ENCODE measurements around the gene ERN1. TPM values are rescaled to one million over a fixed set of nuclear protein-coding genes. Genes with fewer than 3 reads are reported as not detected.

ERN1 gene
- total RNA-seq, 1 donor from 2014 or later, result 52.6 TPM

GRCh38 chr17:64148699-64149098, 18.8 kb upstream of the ERN1 start:
- Histone ChIP-seq H3K4me1 (peaks cover 43% of the 10 kb centered on the region), H3K9me3 (no peaks in the 10 kb centered on the region), H3K4me3 (no peak overlapping the region), H3K27ac (peak overlapping the region; percentile 98), H3K36me3 (peaks cover 25% of the 10 kb centered on the region), H3K27me3 (no peaks in the 10 kb centered on the region)
- no peak for TF ChIP-seq CTCF (IDR thresholded peaks at IDR 0.05)
- ATAC-seq (no peak), DNase-seq (no peak)
- intact Hi-C loops (cut with DNase I), result no loop called here

DNA sequence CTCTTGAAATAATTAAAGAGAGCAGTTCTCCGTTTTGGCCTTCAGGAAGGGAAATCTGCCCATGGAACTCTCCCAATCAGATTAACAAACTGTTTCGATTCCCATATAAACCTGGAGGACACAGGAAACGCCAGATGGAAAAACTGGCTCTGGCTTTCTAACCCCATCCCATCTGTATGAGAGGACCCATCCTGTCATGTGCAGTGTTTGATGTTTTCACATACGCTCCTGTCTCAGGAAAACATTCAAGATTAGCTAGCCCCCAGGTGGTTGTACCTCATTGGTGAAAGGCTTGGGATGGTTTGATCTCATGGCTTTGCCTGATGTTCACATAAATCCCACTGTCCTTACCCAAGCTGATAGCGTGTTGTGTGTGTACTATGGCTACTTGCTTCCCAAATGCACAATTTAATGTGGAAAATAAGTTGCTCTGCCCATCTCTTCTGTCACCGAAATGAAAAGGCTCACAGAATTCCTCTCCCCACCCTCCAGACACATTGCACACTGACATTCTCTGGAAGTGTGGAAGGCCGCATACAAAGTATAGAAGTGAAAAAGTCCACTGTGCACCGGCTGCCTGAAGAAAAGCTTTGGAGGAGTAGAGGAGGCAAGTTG, 18.2 kb upstream of the ERN1 start:
- intact Hi-C loops (cut with DNase I), result no loop called here
- Histone ChIP-seq H3K9me3 (no peaks in the 10 kb centered on the region), H3K27ac (peak overlapping the region; percentile 98), H3K4me1 (peaks cover 37% of the 10 kb centered on the region), H3K4me3 (no peak overlapping the region), H3K36me3 (peaks cover 25% of the 10 kb centered on the region), H3K27me3 (no peaks in the 10 kb centered on the region)
- DNase-seq (no peak), ATAC-seq (no peak)
- no peak for TF ChIP-seq CTCF (IDR thresholded peaks at IDR 0.05)

DNA sequence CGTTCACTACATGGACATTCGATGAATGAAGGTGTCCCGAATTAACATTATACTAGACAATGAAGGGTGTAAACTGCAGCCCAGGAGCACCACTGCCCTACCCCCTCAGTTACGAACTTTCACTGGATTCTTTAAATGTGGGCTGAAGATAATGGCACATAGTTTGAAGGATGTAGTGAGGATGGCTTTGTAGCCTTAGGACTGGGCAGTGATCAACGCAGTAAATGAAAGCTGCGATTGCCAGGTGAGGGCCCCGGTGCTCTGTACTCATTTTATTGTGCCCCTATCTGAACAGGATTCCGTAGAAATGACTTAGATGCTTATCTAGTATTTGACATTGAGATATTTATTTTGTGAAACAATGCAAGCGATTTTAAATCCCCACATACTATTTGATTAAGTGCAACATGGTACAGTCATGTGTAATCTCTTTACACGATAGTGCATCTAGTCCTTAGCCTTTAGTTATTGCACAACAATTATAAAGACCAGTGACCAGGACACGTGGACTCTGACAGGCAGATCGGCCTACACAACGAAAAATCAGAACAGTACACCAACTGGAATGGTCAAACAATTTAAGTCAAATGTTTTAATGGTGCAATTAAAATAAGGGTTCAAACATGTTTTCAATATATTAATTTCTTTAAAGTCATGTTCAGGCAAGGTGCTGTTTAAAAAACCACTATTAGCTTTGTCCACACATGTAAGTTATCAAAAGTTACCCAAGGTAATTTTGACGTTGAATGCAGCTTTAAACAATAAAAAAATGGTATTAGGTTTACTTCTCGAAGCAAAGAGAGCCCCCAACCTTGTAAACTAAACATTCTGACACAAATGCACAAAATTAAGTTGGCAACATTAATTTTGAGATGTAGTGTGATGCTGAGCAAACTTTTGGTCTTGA, 17.4 kb upstream of the ERN1 start:
- peak; percentile 9 for ATAC-seq
- H3K4me3 ChIP-seq, result peak overlapping the region; percentile 93
- intact Hi-C loops (cut with DNase I), result no loop called here
- peak overlapping the region; percentile 98 for H3K27ac ChIP-seq
- peaks cover 21% of the 10 kb centered on the region for H3K36me3 ChIP-seq
- TF ChIP-seq CTCF (IDR thresholded peaks at IDR 0.05), result no peak
- H3K4me1 ChIP-seq, result peaks cover 32% of the 10 kb centered on the region
- H3K27me3 ChIP-seq, result no peaks in the 10 kb centered on the region
- DNase-seq, result no peak
- H3K9me3 ChIP-seq, result no peaks in the 10 kb centered on the region

DNA sequence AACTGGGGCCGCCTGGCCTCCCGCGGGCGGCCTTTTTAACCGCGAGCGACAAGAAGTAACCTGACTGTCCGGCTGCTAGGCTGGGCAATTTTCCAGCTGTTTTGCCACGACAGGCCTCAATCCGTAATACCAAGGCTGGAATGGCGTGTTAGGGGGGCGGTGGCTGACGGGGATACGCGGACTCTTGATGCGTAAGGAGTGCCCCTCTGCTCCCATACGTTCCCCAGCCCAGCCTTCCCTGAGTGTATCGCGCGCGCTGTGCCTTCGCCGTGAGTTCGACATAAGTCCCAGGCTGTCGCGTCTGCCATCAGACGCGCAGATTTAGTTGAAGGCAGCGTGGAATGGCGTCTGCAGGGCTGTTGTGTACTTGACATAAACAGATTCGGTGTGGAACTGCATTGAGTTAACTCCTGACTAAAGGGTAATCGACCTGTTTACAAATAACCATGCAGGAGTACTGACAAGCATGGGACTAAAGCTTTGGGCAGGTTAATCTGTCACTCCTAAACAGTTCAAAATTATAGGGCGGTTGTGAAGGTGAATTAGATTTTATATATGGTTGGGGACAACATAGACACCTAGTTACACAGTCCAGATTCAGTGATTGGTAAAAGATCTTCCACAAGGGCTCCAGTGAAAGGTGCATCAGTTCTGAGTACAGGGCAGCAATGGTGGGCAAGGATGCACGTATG, 16.6 kb upstream of the ERN1 start:
- peak; percentile 82 for DNase-seq
- Histone ChIP-seq H3K4me3 (peak overlapping the region; percentile 93), H3K4me1 (peaks cover 28% of the 10 kb centered on the region), H3K9me3 (no peaks in the 10 kb centered on the region), H3K27me3 (no peaks in the 10 kb centered on the region), H3K36me3 (peaks cover 20% of the 10 kb centered on the region), H3K27ac (peak overlapping the region; percentile 98)
- ATAC-seq, result peak; percentile 51
- no peak for TF ChIP-seq CTCF (IDR thresholded peaks at IDR 0.05)
- intact Hi-C loops (cut with DNase I), result no loop called here

DNA sequence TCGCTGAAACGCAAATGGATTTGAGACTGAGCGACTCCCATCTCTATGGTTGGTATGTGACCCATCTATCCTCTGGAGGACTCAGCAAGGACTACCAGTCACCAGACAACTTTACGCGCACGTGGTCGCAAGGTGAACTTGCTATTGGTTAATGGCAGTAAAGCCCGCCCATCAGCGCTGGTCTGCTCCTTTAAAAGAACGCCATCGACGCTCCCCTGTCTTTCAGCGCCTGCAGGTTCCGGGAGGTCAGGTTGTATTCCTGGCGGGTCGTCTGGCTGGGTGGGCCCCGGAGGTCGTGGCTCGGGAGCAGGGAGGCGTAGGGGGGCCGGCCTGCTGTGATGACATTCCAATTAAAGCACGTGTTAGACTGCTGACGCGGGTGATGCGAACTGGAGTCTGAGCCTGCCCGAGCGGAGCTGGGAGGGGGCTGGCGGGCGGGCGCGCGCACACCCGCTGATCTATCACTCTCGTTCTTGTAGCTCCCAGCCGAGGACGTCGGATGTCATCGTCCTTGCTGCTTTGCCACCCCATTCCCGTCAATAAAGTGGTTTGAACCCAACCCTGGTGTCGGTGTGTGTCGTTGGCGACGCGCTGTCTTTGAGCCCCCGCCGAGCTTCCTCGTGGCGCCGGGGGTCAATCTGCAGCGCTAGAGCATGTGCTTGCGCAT, 15.9 kb upstream of the ERN1 start:
- TF ChIP-seq CTCF (IDR thresholded peaks at IDR 0.05), result peak; percentile 11
- Histone ChIP-seq H3K4me3 (peak overlapping the region; percentile 93), H3K27ac (peak overlapping the region; percentile 98), H3K4me1 (peaks cover 27% of the 10 kb centered on the region), H3K27me3 (no peaks in the 10 kb centered on the region), H3K9me3 (no peaks in the 10 kb centered on the region), H3K36me3 (peaks cover 20% of the 10 kb centered on the region)
- ATAC-seq, result peak; percentile 97
- DNase-seq, result peak; percentile 96
- intact Hi-C loops (cut with DNase I), result no loop called here

All from upper lobe of right lung (tissue), 1 donor.